T-helper 1 cell treated with Interleukin-12 subunit alpha and Interleukin-12 subunit beta and Interleukin-4 antibody, amounts not matched to agents 30 μg/mL and 1 μg/mL, for 36 hours (primary cell): ENCODE results near the gene NHLH2.

Experiments used
- H3K27ac Mint-ChIP-seq: one replicate; pipeline ENCODE4 v1.8.0; 2021; ENCODE audit warnings: mild to moderate bottlenecking, mixed read lengths
- H3K27me3 Mint-ChIP-seq: one replicate; pipeline ENCODE4 v1.8.0; 2021; ENCODE audit warnings: low read depth, mixed read lengths
- H3K36me3 Mint-ChIP-seq: one replicate; pipeline ENCODE4 v1.8.0; 2021; ENCODE audit warnings: low read depth, mixed read lengths
- H3K4me1 Mint-ChIP-seq: one replicate; pipeline ENCODE4 v1.8.0; 2021; ENCODE audit warnings: low read depth, mixed read lengths
- H3K4me3 Mint-ChIP-seq: one replicate; pipeline ENCODE4 v1.8.0; 2021; ENCODE audit warnings: mild to moderate bottlenecking, moderate library complexity, mixed read lengths
- H3K9me3 Mint-ChIP-seq: one replicate; pipeline ENCODE4 v1.8.0; 2021; ENCODE audit warnings: mixed read lengths

Gene NHLH2

DNA sequence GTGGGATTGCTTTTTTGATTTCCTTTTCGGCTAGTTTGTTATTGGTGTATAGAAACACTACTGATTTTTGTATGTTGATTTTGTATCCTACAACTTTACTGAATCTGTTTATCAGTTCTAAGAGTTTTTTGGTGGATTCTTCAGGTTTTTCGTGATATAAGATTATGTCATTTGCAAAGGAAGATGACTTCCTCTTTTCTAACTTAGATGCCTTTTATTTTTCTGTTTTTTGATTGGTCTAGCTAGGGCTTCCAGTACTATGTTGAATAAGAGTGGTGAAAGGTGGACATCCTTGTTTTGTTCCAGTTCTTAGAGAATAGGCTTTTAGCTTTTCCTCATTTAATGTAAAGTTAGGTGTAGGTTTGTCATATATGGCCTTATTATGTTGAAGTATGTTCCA lies 13.1 kb upstream of the NHLH2 start:
- Mint-ChIP-seq H3K4me1 (no peaks in the 10 kb centered on the region), H3K27me3 (peaks cover 5% of the 10 kb centered on the region), H3K36me3 (no peaks in the 10 kb centered on the region), H3K4me3 (no peak overlapping the region), H3K9me3 (no peaks in the 10 kb centered on the region), H3K27ac (no peak overlapping the region)

- no peak overlapping the region for H3K27ac Mint-ChIP-seq
- no peaks in the 10 kb centered on the region for H3K4me1 Mint-ChIP-seq
- H3K36me3 Mint-ChIP-seq: no peaks in the 10 kb centered on the region
- peaks cover 14% of the 10 kb centered on the region for H3K27me3 Mint-ChIP-seq
- no peak overlapping the region for H3K4me3 Mint-ChIP-seq
- H3K9me3 Mint-ChIP-seq: no peaks in the 10 kb centered on the region
These were observed 10.0 kb upstream of the NHLH2 start for GRCh38 chr1:115850937-115851336.

- Mint-ChIP-seq H3K36me3 (no peaks in the 10 kb centered on the region), H3K4me3 (no peak overlapping the region), H3K9me3 (no peaks in the 10 kb centered on the region), H3K4me1 (no peaks in the 10 kb centered on the region), H3K27me3 (peaks cover 18% of the 10 kb centered on the region), H3K27ac (no peak overlapping the region)
These were observed 6.9 kb upstream of the NHLH2 start for GRCh38 chr1:115847787-115848186.

DNA sequence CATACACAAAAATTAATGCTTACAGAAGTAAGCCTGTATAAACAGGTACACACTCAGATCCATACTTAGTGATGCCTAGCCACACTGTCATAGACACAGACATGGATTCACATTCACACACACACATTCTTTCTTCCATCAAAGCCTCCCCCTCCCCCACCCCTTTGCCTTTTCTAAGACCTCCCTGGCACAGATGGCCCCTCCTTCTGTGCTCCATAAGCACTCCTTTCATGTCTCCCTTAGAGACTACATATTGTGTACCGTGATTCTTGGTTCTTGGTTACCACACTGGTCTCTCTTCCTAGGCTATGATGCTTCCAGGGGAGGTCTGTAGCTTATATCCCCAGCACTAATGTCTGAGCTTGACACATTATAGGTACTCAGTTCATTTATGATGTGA lies 2.0 kb upstream of the NHLH2 start:
- H3K27ac Mint-ChIP-seq: no peak overlapping the region
- H3K36me3 Mint-ChIP-seq: no peaks in the 10 kb centered on the region
- no peak overlapping the region for H3K4me3 Mint-ChIP-seq
- H3K4me1 Mint-ChIP-seq: peaks cover 3% of the 10 kb centered on the region
- H3K27me3 Mint-ChIP-seq: peaks cover 50% of the 10 kb centered on the region
- no peaks in the 10 kb centered on the region for H3K9me3 Mint-ChIP-seq

DNA sequence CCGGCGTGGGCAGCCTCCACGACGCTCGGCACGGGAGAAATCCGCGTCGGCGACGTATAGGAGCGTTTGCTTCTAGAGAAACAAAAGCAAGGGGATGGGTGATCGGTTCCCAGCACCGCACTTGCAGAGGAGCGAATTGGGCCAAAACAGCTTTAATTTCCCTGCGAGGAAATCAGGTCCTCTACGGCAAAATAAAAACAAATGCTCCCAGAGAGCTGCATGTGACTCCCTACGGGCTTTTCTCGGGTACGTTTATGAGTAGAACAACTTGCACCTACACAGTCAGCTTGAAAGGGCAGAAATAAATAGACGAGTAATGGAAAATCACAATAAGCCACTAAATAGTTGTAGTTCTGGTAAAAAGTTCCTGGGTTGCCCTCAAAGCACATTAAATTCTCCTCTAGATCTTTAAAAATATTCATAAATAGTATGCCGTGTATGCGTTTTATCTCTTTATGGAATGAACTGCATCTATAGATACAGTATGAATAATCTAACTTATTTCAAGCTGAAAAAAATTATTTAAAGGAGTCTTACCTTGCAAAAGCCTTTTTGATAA lies 1.2 kb downstream of the NHLH2 start:
- Mint-ChIP-seq H3K27ac (no peak overlapping the region), H3K36me3 (no peaks in the 10 kb centered on the region), H3K9me3 (no peaks in the 10 kb centered on the region), H3K4me1 (peaks cover 3% of the 10 kb centered on the region), H3K27me3 (peaks cover 72% of the 10 kb centered on the region), H3K4me3 (no peak overlapping the region)

DNA sequence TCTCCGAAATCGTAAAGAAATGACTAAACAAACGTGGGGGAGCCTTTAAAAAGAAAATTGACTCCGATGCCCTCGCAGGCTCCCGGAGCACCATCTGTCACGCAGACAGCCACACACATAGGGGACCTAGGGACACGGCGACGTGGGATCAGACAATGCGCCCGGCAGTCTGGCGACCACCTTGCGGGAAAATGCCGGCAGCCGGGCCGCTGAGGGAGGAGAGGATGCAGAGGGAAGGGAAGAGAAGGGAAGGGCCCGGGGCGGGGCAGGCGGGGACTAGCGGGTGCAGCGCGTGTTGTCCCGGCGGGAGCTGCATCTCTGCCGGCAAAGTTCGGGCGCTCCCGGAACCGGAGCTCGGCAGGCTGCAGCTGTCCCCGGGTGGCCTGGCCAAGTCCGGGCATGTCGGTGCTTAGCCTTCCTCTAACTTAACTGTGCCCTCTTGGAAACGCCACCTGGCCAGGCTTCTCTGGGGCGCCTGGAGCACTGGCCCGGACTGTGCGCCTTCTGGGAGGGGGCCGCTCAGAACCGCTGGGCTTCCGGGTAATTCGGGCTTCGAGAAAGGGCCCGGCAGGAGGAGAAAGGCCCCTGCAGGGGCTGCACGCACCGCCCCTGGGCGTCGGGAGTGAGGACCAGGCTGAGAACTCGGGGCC lies 1.8 kb downstream of the NHLH2 start:
- no peaks in the 10 kb centered on the region for H3K36me3 Mint-ChIP-seq
- peaks cover 3% of the 10 kb centered on the region for H3K4me1 Mint-ChIP-seq
- no peak overlapping the region for H3K27ac Mint-ChIP-seq
- H3K9me3 Mint-ChIP-seq: no peaks in the 10 kb centered on the region
- H3K4me3 Mint-ChIP-seq: peak overlapping the region; percentile 69
- H3K27me3 Mint-ChIP-seq: peaks cover 74% of the 10 kb centered on the region

- H3K9me3 Mint-ChIP-seq: no peaks in the 10 kb centered on the region
- H3K27ac Mint-ChIP-seq: no peak overlapping the region
- H3K4me1 Mint-ChIP-seq: peaks cover 3% of the 10 kb centered on the region
- peak overlapping the region; percentile 69 for H3K4me3 Mint-ChIP-seq
- no peaks in the 10 kb centered on the region for H3K36me3 Mint-ChIP-seq
- H3K27me3 Mint-ChIP-seq: peaks cover 79% of the 10 kb centered on the region
These were observed 2.4 kb downstream of the NHLH2 start for GRCh38 chr1:115838431-115839028.

- Mint-ChIP-seq H3K4me1 (peaks cover 3% of the 10 kb centered on the region), H3K9me3 (no peaks in the 10 kb centered on the region), H3K27ac (no peak overlapping the region), H3K27me3 (peaks cover 77% of the 10 kb centered on the region), H3K36me3 (no peaks in the 10 kb centered on the region), H3K4me3 (no peak overlapping the region)
These were observed 3.0 kb downstream of the NHLH2 start for GRCh38 chr1:115837740-115838421.

GRCh38 chr1:115837341-115837739 lies 3.6 kb downstream of the NHLH2 start:
- peaks cover 3% of the 10 kb centered on the region for H3K4me1 Mint-ChIP-seq
- peaks cover 80% of the 10 kb centered on the region for H3K27me3 Mint-ChIP-seq
- no peaks in the 10 kb centered on the region for H3K9me3 Mint-ChIP-seq
- no peak overlapping the region for H3K4me3 Mint-ChIP-seq
- H3K36me3 Mint-ChIP-seq: no peaks in the 10 kb centered on the region
- H3K27ac Mint-ChIP-seq: no peak overlapping the region

DNA sequence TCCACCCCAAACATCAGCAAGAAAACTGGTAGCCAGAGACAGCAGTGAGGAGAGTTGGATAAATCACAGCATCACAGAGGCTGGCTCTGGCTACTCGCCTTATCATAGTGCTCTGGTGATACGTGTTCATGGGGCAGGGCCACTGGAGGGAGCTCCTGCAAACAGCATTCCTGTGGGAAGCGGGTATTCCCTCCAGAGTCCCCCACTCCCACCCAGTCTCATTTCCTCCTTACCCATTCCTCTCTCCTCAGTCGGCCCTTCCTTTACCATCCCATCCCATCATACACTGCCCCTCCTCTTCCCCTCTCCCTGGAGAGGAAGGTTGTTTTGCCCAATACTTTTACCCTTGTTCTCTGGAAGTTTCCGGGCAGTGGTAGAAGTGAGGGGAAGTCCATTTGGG lies 7.1 kb downstream of the NHLH2 start:
- peaks cover 62% of the 10 kb centered on the region for H3K27me3 Mint-ChIP-seq
- no peaks in the 10 kb centered on the region for H3K9me3 Mint-ChIP-seq
- H3K36me3 Mint-ChIP-seq: no peaks in the 10 kb centered on the region
- H3K27ac Mint-ChIP-seq: no peak overlapping the region
- peaks cover 2% of the 10 kb centered on the region for H3K4me1 Mint-ChIP-seq
- no peak overlapping the region for H3K4me3 Mint-ChIP-seq

GRCh38 chr1:115832651-115833050 lies 8.3 kb downstream of the NHLH2 start:
- Mint-ChIP-seq H3K4me3 (no peak overlapping the region), H3K36me3 (no peaks in the 10 kb centered on the region), H3K9me3 (no peaks in the 10 kb centered on the region), H3K27me3 (peaks cover 68% of the 10 kb centered on the region), H3K27ac (no peak overlapping the region), H3K4me1 (peaks cover 4% of the 10 kb centered on the region)

DNA sequence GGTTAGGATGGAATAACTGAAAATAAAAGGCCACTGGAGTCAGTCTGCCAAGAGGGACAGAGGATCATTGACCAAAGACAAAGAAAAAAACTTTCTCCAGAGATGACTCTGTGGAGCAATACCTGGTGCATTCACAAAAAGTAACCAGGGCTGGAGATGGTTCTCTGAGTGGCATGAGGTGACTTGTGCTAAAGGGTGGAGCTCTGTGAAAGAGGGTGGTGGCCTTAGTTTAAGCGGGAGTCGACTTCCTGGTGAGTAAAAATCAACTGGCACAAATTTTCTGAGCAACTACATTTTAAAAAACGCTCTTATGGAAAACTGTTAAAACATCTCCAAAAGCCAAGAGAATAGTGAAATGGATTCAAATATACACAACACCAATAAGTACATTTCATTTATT lies 10.0 kb downstream of the NHLH2 start:
- Mint-ChIP-seq H3K4me1 (peaks cover 4% of the 10 kb centered on the region), H3K36me3 (no peaks in the 10 kb centered on the region), H3K9me3 (no peaks in the 10 kb centered on the region), H3K27me3 (peaks cover 66% of the 10 kb centered on the region), H3K27ac (no peak overlapping the region), H3K4me3 (no peak overlapping the region)

GRCh38 chr1:115829947-115830346 lies 11.0 kb downstream of the NHLH2 start:
- Mint-ChIP-seq H3K9me3 (no peaks in the 10 kb centered on the region), H3K27ac (no peak overlapping the region), H3K27me3 (peaks cover 63% of the 10 kb centered on the region), H3K4me1 (peaks cover 4% of the 10 kb centered on the region), H3K4me3 (no peak overlapping the region), H3K36me3 (no peaks in the 10 kb centered on the region)

DNA sequence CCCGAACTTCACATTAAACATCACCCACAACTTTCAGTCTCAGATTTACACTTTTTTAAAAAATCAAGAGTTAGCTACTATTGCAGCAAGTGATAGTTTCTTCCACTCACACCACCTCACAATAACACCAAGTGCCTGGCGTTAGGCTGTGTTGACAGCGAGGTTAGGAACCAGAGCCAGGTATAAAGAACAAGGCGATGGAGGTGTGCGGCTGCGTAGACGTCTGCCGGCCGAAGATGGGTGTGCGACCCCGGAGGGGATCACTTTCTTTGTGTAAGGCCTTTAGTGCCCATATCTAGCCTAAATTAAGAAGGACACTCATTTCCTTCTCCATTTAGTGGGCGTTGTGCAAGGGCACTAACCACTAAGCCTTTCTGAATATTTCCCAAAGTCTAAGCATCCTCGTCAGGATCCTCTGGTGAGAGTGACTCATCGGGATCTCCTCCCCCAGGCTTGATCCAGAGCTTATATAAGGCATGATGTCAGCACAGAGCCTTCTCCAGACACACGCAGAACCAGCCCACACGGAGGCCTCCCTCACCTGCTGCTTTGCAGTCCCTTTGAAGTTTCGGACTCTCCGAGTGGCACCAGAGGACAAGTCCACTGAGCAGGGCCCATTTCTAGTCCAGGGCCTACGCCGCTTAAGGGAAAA lies 11.8 kb downstream of the NHLH2 start:
- Mint-ChIP-seq H3K4me1 (peaks cover 4% of the 10 kb centered on the region), H3K9me3 (no peaks in the 10 kb centered on the region), H3K36me3 (no peaks in the 10 kb centered on the region), H3K27me3 (peaks cover 66% of the 10 kb centered on the region), H3K4me3 (peak overlapping the region; percentile 41), H3K27ac (no peak overlapping the region)
